Keratinocyte (primary cell): ENCODE results near the gene FCHO2. TPM values are rescaled to one million over a fixed set of nuclear protein-coding genes. Genes with fewer than 3 reads are reported as not detected.

Source experiments
- DNase-seq: peaks from one replicate; pipeline ENCODE4 v3.0.0-alpha.2; 2011; ENCODE audit warnings: low read depth, missing footprints, low spot score
- FAIRE-seq: peaks from 2 replicates; lab custom pipeline; 2011; peaks lifted over from hg19 to GRCh38; lab: Jason Lieb, UNC
- H2AFZ ChIP-seq: 2 replicates; pipeline ENCODE4 v1.6.0; 2012; ENCODE audit warnings: low read length, control low read depth, inconsistent platforms; ENCODE audit not compliant: control insufficient read depth
- H3K27ac ChIP-seq: 2 replicates; pipeline ENCODE4 v1.5.1; 2011; ENCODE audit warnings: low read length; ENCODE audit not compliant: control insufficient read depth, insufficient read depth
- H3K27me3 ChIP-seq: 3 replicates; pipeline ENCODE4 v1.6.0; 2011; ENCODE audit warnings: low read length; ENCODE audit not compliant: control insufficient read depth, insufficient read depth; ENCODE audit errors: extremely low read depth
- H3K36me3 ChIP-seq, 2 experiments: 2 replicates in 1 of 2; 3 replicates in 1 of 2; pipeline ENCODE4 v1.5.1; 2011; ENCODE audit warnings: low read length in 2 of 2, mild to moderate bottlenecking in 1 of 2; ENCODE audit not compliant: control insufficient read depth in 2 of 2, insufficient read depth in 2 of 2; ENCODE audit errors: extremely low read depth in 1 of 2
- H3K4me1 ChIP-seq: 3 replicates; pipeline ENCODE4 v1.5.1; 2011; ENCODE audit warnings: low read length; ENCODE audit not compliant: control insufficient read depth, insufficient read depth; ENCODE audit errors: extremely low read depth
- H3K4me2 ChIP-seq: 3 replicates; pipeline ENCODE4 v1.6.0; 2011; ENCODE audit warnings: low read depth, low read length; ENCODE audit not compliant: control insufficient read depth, insufficient read depth; ENCODE audit errors: extremely low read depth
- H3K4me3 ChIP-seq, 3 experiments: fragments of 200-600 bp in 1 of 3; sonication (generic) in 1 of 3; 2 replicates in 2 of 3; 3 replicates in 1 of 3; pipeline ENCODE4 v1.5.1; 2011 to 2016; ENCODE audit warnings: low read length in 3 of 3, mild to moderate bottlenecking in 3 of 3, control low read depth in 2 of 3, inconsistent platforms in 1 of 3, low read depth in 1 of 3, mixed read lengths in 1 of 3, mixed run types in 1 of 3, moderate library complexity in 1 of 3; ENCODE audit not compliant: control insufficient read depth in 2 of 3, insufficient read depth in 2 of 3; ENCODE audit errors: extremely low read depth in 1 of 3
- H3K79me2 ChIP-seq: 2 replicates; pipeline ENCODE4 v1.6.0; 2012; ENCODE audit warnings: low read length; ENCODE audit not compliant: control insufficient read depth, insufficient read depth
- H3K9ac ChIP-seq: 3 replicates; pipeline ENCODE4 v1.6.0; 2011; ENCODE audit warnings: low read length; ENCODE audit not compliant: control insufficient read depth, insufficient read depth; ENCODE audit errors: extremely low read depth
- H3K9me1 ChIP-seq: 3 replicates; pipeline ENCODE4 v1.6.0; 2011; ENCODE audit warnings: low read length; ENCODE audit not compliant: control insufficient read depth, insufficient read depth; ENCODE audit errors: extremely low read depth
- H3K9me3 ChIP-seq: 2 replicates; pipeline ENCODE4 v1.5.1; 2012; ENCODE audit warnings: low read depth, low read length; ENCODE audit not compliant: control insufficient read depth
- H4K20me1 ChIP-seq: 3 replicates; pipeline ENCODE4 v1.6.0; 2011; ENCODE audit warnings: low read length; ENCODE audit not compliant: control insufficient read depth, insufficient read depth; ENCODE audit errors: extremely low read depth
- CTCF ChIP-seq, 3 experiments: IDR thresholded peaks in 1 of 3; conservative IDR thresholded peaks in 1 of 3; optimal IDR thresholded peaks in 1 of 3; 2 replicates in 2 of 3; 3 replicates in 1 of 3; pipeline versions ENCODE3 to v1.5.1; 2011; ENCODE audit warnings: low read length in 3 of 3, mild to moderate bottlenecking in 3 of 3, moderate library complexity in 2 of 3, control low read depth in 1 of 3, inconsistent platforms in 1 of 3; ENCODE audit not compliant: insufficient read depth in 2 of 3; ENCODE audit errors: extremely low read depth in 1 of 3
- EZH2 ChIP-seq: IDR thresholded peaks from one replicate; pipeline ENCODE4 v1.6.1; 2012; ENCODE audit warnings: inconsistent platforms, mild to moderate bottlenecking, low read length, moderate library complexity
- dilution Hi-C: fragments of 300-500 bp; cut with MboI; formaldehyde crosslinking; loops from one replicate; pipeline ENCODE4 v1.7.0; 2020; ENCODE audit warnings: low sequenced_read_pairs; ENCODE audit not compliant: extremely low pct_ligation_motif_present
- polyA plus RNA-seq, 5 experiments: library from polyadenylated mRNA; depleted of rRNA in 3 of 5; stranded (reverse) in 3 of 5; stranded (forward) in 1 of 5; unstranded in 1 of 5; fragments of >200 nt; gene quantifications; 1 replicate in 1 of 5; 2 replicates in 3 of 5; 3 replicates in 1 of 5; pipeline versions ENCODE4 v1.2.1 to v1.2.3, GENCODE V29; 2011 to 2012; ENCODE audit warnings: missing spikeins in 2 of 5, low read depth in 1 of 5, low replicate concordance in 1 of 5

FCHO2 gene
- polyA plus RNA-seq, 1 donor (not counting 4 experiments of a cell fraction or from before 2014, with no cell fraction given): 10.6 TPM

- Histone ChIP-seq H3K4me1 (peaks cover 7% of the 10 kb centered on the region), H3K9me3 (no peaks in the 10 kb centered on the region), H3K27ac (no peak overlapping the region), H3K9me1 (no peaks in the 10 kb centered on the region), H3K27me3 (no peaks in the 10 kb centered on the region), H4K20me1 (no peaks in the 10 kb centered on the region), H2AFZ (no peak overlapping the region), H3K36me3 (no peaks in the 10 kb centered on the region), H3K79me2 (no peaks in the 10 kb centered on the region), H3K9ac (no peak overlapping the region), H3K4me2 (no peak overlapping the region), H3K4me3 (no peak overlapping the region)
- TF ChIP-seq CTCF (optimal IDR thresholded peaks at IDR 0.05 in 1 of 3, IDR thresholded peaks at IDR 0.05 in 1 of 3, conservative IDR thresholded peaks at IDR 0.05 in 1 of 3; ENCODE audit: extremely low read depth in 1 of 3, insufficient read depth in 2 of 3, low read length in 3 of 3): no peak
- no peak for TF ChIP-seq EZH2
- DNase-seq (no peak), FAIRE-seq (no peak)
- dilution Hi-C loops: no loop called here
Observed at GRCh38 chr5:73110190-73110589, 154.3 kb downstream of the FCHO2 start.

- no peaks in the 10 kb centered on the region for H3K9me3 ChIP-seq
- no peaks in the 10 kb centered on the region for H3K27me3 ChIP-seq
- TF ChIP-seq CTCF (optimal IDR thresholded peaks at IDR 0.05 in 1 of 3, IDR thresholded peaks at IDR 0.05 in 1 of 3, conservative IDR thresholded peaks at IDR 0.05 in 1 of 3; ENCODE audit: extremely low read depth in 1 of 3, insufficient read depth in 2 of 3, low read length in 3 of 3) (no peak), EZH2 (no peak)
- dilution Hi-C loops: no loop called here
- no peak overlapping the region for H3K4me3 ChIP-seq
- no peaks in the 10 kb centered on the region for H3K36me3 ChIP-seq
- no peak for FAIRE-seq
- no peak overlapping the region for H3K9ac ChIP-seq
- no peak overlapping the region for H2AFZ ChIP-seq
- no peak overlapping the region for H3K27ac ChIP-seq
- no peaks in the 10 kb centered on the region for H3K79me2 ChIP-seq
- no peak overlapping the region for H3K4me2 ChIP-seq
- no peaks in the 10 kb centered on the region for H4K20me1 ChIP-seq
- H3K9me1 ChIP-seq: no peaks in the 10 kb centered on the region
- DNase-seq: no peak
- peaks cover 14% of the 10 kb centered on the region for H3K4me1 ChIP-seq
Observed at GRCh38 chr5:73111536-73111935, 155.7 kb downstream of the FCHO2 start.
